PFSK-1 (cell line): ENCODE measurements around the gene B3GAT2.

Source experiments
- POLR2AphosphoS5 ChIP-seq: IDR thresholded peaks from 2 replicates; pipeline ENCODE4 v1.6.1; 2012; ENCODE audit warnings: low read depth, mild to moderate bottlenecking, control low read depth, low read length, moderate library complexity
- REST ChIP-seq, 2 experiments: IDR thresholded peaks; 2 replicates each; pipeline versions ENCODE4 v1.6.1 to v1.8.0; 2011 to 2012; ENCODE audit warnings: low read depth in 2 of 2, low read length in 2 of 2, control low read depth in 1 of 2, inconsistent platforms in 1 of 2, mild to moderate bottlenecking in 1 of 2, moderate library complexity in 1 of 2; ENCODE audit not compliant: insufficient read depth in 1 of 2
- SIN3A ChIP-seq: IDR thresholded peaks from 2 replicates; pipeline ENCODE4 v1.6.1; 2012; ENCODE audit warnings: mild to moderate bottlenecking, low read length, moderate library complexity, borderline replicate concordance; ENCODE audit not compliant: insufficient read depth
- TAF1 ChIP-seq: IDR thresholded peaks from 2 replicates; pipeline ENCODE4 v1.6.1; 2012; ENCODE audit warnings: low read length, control low read depth, borderline replicate concordance; ENCODE audit not compliant: insufficient read depth

- TF ChIP-seq REST (IDR thresholded peaks at IDR 0.05; ENCODE audit: insufficient read depth in 1 of 2, low read depth in 2 of 2, low read length in 2 of 2), result no peak
- TF ChIP-seq TAF1, result no peak
- TF ChIP-seq SIN3A, result no peak
- no peak for TF ChIP-seq POLR2AphosphoS5
These were observed 117.3 kb downstream of the B3GAT2 start for GRCh38 chr6:70839286-70840266.
